Muscle of leg (tissue), 11 donors: Measurements from ENCODE around the gene TGFA. TPM values are rescaled to one million over a fixed set of nuclear protein-coding genes. Genes with fewer than 3 reads are reported as not detected.

Experiments
- DNase-seq: peaks from one replicate; pipeline ENCODE4 v3.0.0; 2013
- H3K27ac ChIP-seq: one replicate; pipeline ENCODE4 v1.5.1; 2013; ENCODE audit warnings: mild to moderate bottlenecking, low read length, control low read depth
- H3K27me3 ChIP-seq: one replicate; pipeline ENCODE4 v1.6.1; 2013; ENCODE audit warnings: low read length; ENCODE audit not compliant: control insufficient read depth, insufficient read depth
- H3K36me3 ChIP-seq: one replicate; pipeline ENCODE4 v1.6.1; 2013; ENCODE audit warnings: low read length; ENCODE audit not compliant: control insufficient read depth, insufficient read depth
- H3K4me1 ChIP-seq: one replicate; pipeline ENCODE4 v1.6.1; 2013; ENCODE audit warnings: low read length; ENCODE audit not compliant: control insufficient read depth, insufficient read depth
- H3K4me3 ChIP-seq: one replicate; pipeline ENCODE4 v1.5.1; 2013; ENCODE audit warnings: low read length, control low read depth
- H3K9me3 ChIP-seq: replicated peaks from 2 replicates; pipeline ENCODE4 v1.6.1; 2013; ENCODE audit warnings: low read depth, low read length; ENCODE audit not compliant: control insufficient read depth
- WGBS: methylation state at CpG from one replicate; pipeline ENCODE4 v1.1.5; 2013; ENCODE audit warnings: missing lambda C conversion rate; ENCODE audit not compliant: insufficient coverage; 5-methylcytosine and 5-hydroxymethylcytosine counted together
- polyA plus RNA-seq, 8 donors: library from polyadenylated mRNA; unstranded; fragments of 120-200 nt; gene quantifications; one replicate each; pipeline versions ENCODE4 v1.2.1 to v1.2.3, GENCODE V29; 2013; ENCODE audit warnings: inconsistent platforms in 1 of 8, low replicate concordance in 1 of 8; ENCODE audit not compliant: insufficient read length in 8 of 8, insufficient read depth in 1 of 8
- total RNA-seq: library from RNA; stranded (reverse); fragments of 120-200 nt; gene quantifications from one replicate; pipeline ENCODE4 v1.2.4, GENCODE V29; 2013

The TGFA gene
- total and polyA plus RNA-seq, 9 donors = 0.28 to 1.2 (median 0.64) TPM

- H3K4me1 ChIP-seq = no peaks in the 10 kb centered on the region
- no CpG with 5 or more reads among the region's 3 CpGs for WGBS
Measured at GRCh38 chr2:70526126-70526525, 27.5 kb downstream of the TGFA start.

GRCh38 chr2:70525032-70525431 is 28.6 kb downstream of the TGFA start:
- no peaks in the 10 kb centered on the region for H3K9me3 ChIP-seq
- H3K27ac ChIP-seq = no peak overlapping the region
- H3K4me3 ChIP-seq = no peak overlapping the region
- no CpG with 5 or more reads among the region's 1 CpG for WGBS
- H3K4me1 ChIP-seq = no peaks in the 10 kb centered on the region
- H3K27me3 ChIP-seq = no peaks in the 10 kb centered on the region
- no peaks in the 10 kb centered on the region for H3K36me3 ChIP-seq
- DNase-seq = no peak

More at GRCh38 chr2:70526126-70526525, 27.5 kb downstream of the TGFA start:
- DNase-seq = no peak
- Histone ChIP-seq H3K9me3 (no peaks in the 10 kb centered on the region), H3K4me3 (no peak overlapping the region), H3K27ac (no peak overlapping the region), H3K27me3 (no peaks in the 10 kb centered on the region), H3K36me3 (no peaks in the 10 kb centered on the region)

GRCh38 chr2:70523996-70524965 is 29.3 kb downstream of the TGFA start:
- Histone ChIP-seq H3K9me3 (no peaks in the 10 kb centered on the region), H3K27ac (no peak overlapping the region), H3K4me1 (no peaks in the 10 kb centered on the region), H3K4me3 (no peak overlapping the region), H3K36me3 (no peaks in the 10 kb centered on the region), H3K27me3 (no peaks in the 10 kb centered on the region)
- WGBS = 50% methylated on average over 13 of the region's 14 CpGs
- peak; percentile 25 for DNase-seq

GRCh38 chr2:70523672-70523995 is 30.0 kb downstream of the TGFA start:
- Histone ChIP-seq H3K27me3 (no peaks in the 10 kb centered on the region), H3K27ac (no peak overlapping the region), H3K9me3 (no peaks in the 10 kb centered on the region), H3K36me3 (no peaks in the 10 kb centered on the region), H3K4me3 (no peak overlapping the region), H3K4me1 (no peaks in the 10 kb centered on the region)
- no peak for DNase-seq

GRCh38 chr2:70522627-70523026 is 31.0 kb downstream of the TGFA start:
- no peak overlapping the region for H3K27ac ChIP-seq
- WGBS = 100% methylated on average over 1 of the region's 5 CpGs
- no peaks in the 10 kb centered on the region for H3K4me1 ChIP-seq
- H3K9me3 ChIP-seq = no peaks in the 10 kb centered on the region
- DNase-seq = no peak
- no peaks in the 10 kb centered on the region for H3K36me3 ChIP-seq
- no peaks in the 10 kb centered on the region for H3K27me3 ChIP-seq
- H3K4me3 ChIP-seq = no peak overlapping the region

- WGBS = 91% methylated on average over 3 of the region's 3 CpGs
- no peaks in the 10 kb centered on the region for H3K4me1 ChIP-seq
- no peak for DNase-seq
- H3K36me3 ChIP-seq = no peaks in the 10 kb centered on the region
- H3K9me3 ChIP-seq = no peaks in the 10 kb centered on the region
- no peak overlapping the region for H3K4me3 ChIP-seq
- no peaks in the 10 kb centered on the region for H3K27me3 ChIP-seq
- H3K27ac ChIP-seq = no peak overlapping the region
Measured at GRCh38 chr2:70520825-70521224, 32.8 kb downstream of the TGFA start.

GRCh38 chr2:70519453-70519852 is 34.2 kb downstream of the TGFA start:
- no peak overlapping the region for H3K4me3 ChIP-seq
- 100% methylated on average over 1 of the region's 2 CpGs for WGBS
- H3K4me1 ChIP-seq = peaks cover 2% of the 10 kb centered on the region
- H3K27me3 ChIP-seq = no peaks in the 10 kb centered on the region
- DNase-seq = no peak
- no peak overlapping the region for H3K27ac ChIP-seq
- H3K9me3 ChIP-seq = no peaks in the 10 kb centered on the region
- no peaks in the 10 kb centered on the region for H3K36me3 ChIP-seq

- Histone ChIP-seq H3K36me3 (no peaks in the 10 kb centered on the region), H3K9me3 (no peaks in the 10 kb centered on the region), H3K27ac (no peak overlapping the region), H3K4me3 (no peak overlapping the region), H3K27me3 (no peaks in the 10 kb centered on the region), H3K4me1 (peaks cover 2% of the 10 kb centered on the region)
- DNase-seq = no peak
- WGBS = 100% methylated on average over 1 of the region's 1 CpG
Measured at GRCh38 chr2:70518557-70518956, 35.1 kb downstream of the TGFA start.

- Histone ChIP-seq H3K4me1 (peaks cover 2% of the 10 kb centered on the region), H3K4me3 (no peak overlapping the region)
Measured at GRCh38 chr2:70517804-70518203, 35.8 kb downstream of the TGFA start.

GRCh38 chr2:70516596-70516995 is 37.0 kb downstream of the TGFA start:
- Histone ChIP-seq H3K27ac (no peak overlapping the region), H3K4me1 (peaks cover 2% of the 10 kb centered on the region)
- DNase-seq = no peak

More at GRCh38 chr2:70517804-70518203, 35.8 kb downstream of the TGFA start:
- no peaks in the 10 kb centered on the region for H3K27me3 ChIP-seq
- no peak overlapping the region for H3K27ac ChIP-seq
- WGBS = 93% methylated on average over 7 of the region's 7 CpGs
- H3K9me3 ChIP-seq = no peaks in the 10 kb centered on the region
- no peak for DNase-seq
- H3K36me3 ChIP-seq = no peaks in the 10 kb centered on the region

More at GRCh38 chr2:70516596-70516995, 37.0 kb downstream of the TGFA start:
- Histone ChIP-seq H3K9me3 (no peaks in the 10 kb centered on the region), H3K4me3 (no peak overlapping the region), H3K36me3 (no peaks in the 10 kb centered on the region), H3K27me3 (no peaks in the 10 kb centered on the region)
- WGBS = 65% methylated on average over 2 of the region's 5 CpGs
